ENCODE results near the gene MYO18B.

MYO18B gene

DNA sequence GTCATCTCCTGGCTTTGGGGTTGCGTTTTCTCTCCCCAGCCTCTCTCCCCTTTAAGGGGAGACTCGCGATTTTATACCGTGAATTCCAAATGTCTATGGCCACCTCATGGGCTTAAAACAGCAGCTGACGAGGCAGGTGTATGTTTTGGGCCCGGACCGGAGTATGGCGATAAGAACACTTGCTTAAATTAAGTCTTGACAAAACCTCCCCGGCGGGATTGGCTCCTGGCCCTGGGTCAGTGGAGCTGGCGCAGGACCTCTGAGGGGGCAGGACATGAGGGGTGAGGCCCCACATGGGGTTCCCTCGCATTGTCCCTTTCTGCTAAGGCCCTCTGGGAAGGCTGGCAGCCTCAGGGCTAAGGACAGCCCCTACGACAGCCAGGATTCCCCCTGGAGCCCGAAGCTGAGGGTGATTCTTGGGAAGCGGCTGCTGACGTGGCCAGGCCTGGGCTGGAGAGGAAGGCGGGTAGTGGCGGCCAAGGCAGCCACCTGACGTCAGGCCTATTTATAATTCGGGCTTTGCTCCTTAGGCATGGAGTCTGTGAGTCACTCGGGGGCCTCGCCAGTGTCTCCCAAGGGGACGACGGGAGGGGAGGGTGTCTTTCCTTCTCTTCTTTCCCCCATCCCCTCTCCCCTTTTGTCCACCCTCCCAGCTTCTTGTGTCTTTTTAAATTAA, 12.7 kb downstream of the MYO18B start:
- Histone ChIP-seq H3K4me3 (ENCODE audit: low read length) (no peak overlapping the region), H3K9ac (ENCODE audit: low read length) (no peak overlapping the region), H3K27ac (ENCODE audit: low read length) (no peak overlapping the region), H3K4me2 (ENCODE audit: low read length) (no peak overlapping the region), H2AFZ (ENCODE audit: low read depth, low read length) (no peak overlapping the region), H4K20me1 (ENCODE audit: insufficient read depth, low read length) (peaks cover 49% of the 10 kb centered on the region), H3K4me1 (ENCODE audit: low read length) (peaks cover 19% of the 10 kb centered on the region), H3K27me3 (ENCODE audit: low read depth, low read length) (no peaks in the 10 kb centered on the region), H3K79me2 (ENCODE audit: low read length) (peaks cover 93% of the 10 kb centered on the region), H3K9me3 (ENCODE audit: insufficient read depth, low read length) (no peaks in the 10 kb centered on the region), H3K36me3 (replicated peaks; ENCODE audit: low read depth, low read length) (peaks cover 51% of the 10 kb centered on the region)
- no peak for TF ChIP-seq CTCF (IDR thresholded peaks at IDR 0.05; ENCODE audit: low read depth, low read length)
- TF ChIP-seq EZH2phosphoT487 (IDR thresholded peaks at IDR 0.05; ENCODE audit: low read depth): no peak

DNA sequence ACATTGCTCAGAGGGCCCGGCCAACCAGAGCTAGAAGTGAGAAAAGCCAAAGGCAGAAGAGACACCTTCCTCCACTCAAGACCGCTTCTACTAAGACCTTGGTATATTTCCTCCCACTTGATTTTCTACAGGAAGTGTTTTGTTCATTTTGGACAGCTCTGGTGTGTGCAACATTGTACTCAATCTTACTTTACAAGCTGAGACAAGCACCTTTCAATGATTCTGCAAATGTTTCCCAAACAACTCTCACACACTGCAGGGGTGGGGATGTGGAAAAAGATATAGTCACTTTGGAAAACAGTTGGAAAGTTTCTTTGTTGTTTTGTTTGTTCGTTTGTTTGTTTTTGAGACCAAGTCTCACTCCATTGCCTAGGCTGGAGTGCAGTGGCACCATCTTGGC, 15.7 kb downstream of the MYO18B start:
- Histone ChIP-seq H3K27ac (ENCODE audit: low read length) (no peak overlapping the region), H2AFZ (ENCODE audit: low read depth, low read length) (no peak overlapping the region), H3K4me2 (ENCODE audit: low read length) (no peak overlapping the region), H3K4me3 (ENCODE audit: low read length) (no peak overlapping the region), H4K20me1 (ENCODE audit: insufficient read depth, low read length) (peaks cover 55% of the 10 kb centered on the region), H3K36me3 (replicated peaks; ENCODE audit: low read depth, low read length) (peaks cover 53% of the 10 kb centered on the region), H3K79me2 (ENCODE audit: low read length) (peaks cover 79% of the 10 kb centered on the region), H3K9ac (ENCODE audit: low read length) (no peak overlapping the region), H3K9me3 (ENCODE audit: insufficient read depth, low read length) (no peaks in the 10 kb centered on the region), H3K27me3 (ENCODE audit: low read depth, low read length) (no peaks in the 10 kb centered on the region), H3K4me1 (ENCODE audit: low read length) (peaks cover 5% of the 10 kb centered on the region; the same call in 1 of the 2 replicates)
- TF ChIP-seq CTCF (IDR thresholded peaks at IDR 0.05; ENCODE audit: low read depth, low read length) (no peak), EZH2phosphoT487 (IDR thresholded peaks at IDR 0.05; ENCODE audit: low read depth) (no peak)

GRCh38 chr22:25758316-25758715, 16.3 kb downstream of the MYO18B start:
- Histone ChIP-seq H3K4me1 (ENCODE audit: low read length) (peaks cover 5% of the 10 kb centered on the region; the same call in 1 of the 2 replicates), H3K9ac (ENCODE audit: low read length) (no peak overlapping the region), H3K4me3 (ENCODE audit: low read length) (no peak overlapping the region), H4K20me1 (ENCODE audit: insufficient read depth, low read length) (peaks cover 53% of the 10 kb centered on the region), H3K79me2 (ENCODE audit: low read length) (peaks cover 73% of the 10 kb centered on the region), H3K27me3 (ENCODE audit: low read depth, low read length) (no peaks in the 10 kb centered on the region), H2AFZ (ENCODE audit: low read depth, low read length) (no peak overlapping the region), H3K36me3 (replicated peaks; ENCODE audit: low read depth, low read length) (peaks cover 60% of the 10 kb centered on the region), H3K4me2 (ENCODE audit: low read length) (no peak overlapping the region), H3K27ac (ENCODE audit: low read length) (no peak overlapping the region), H3K9me3 (ENCODE audit: insufficient read depth, low read length) (no peaks in the 10 kb centered on the region)
- TF ChIP-seq EZH2phosphoT487 (IDR thresholded peaks at IDR 0.05; ENCODE audit: low read depth) (no peak), CTCF (IDR thresholded peaks at IDR 0.05; ENCODE audit: low read depth, low read length) (no peak)

DNA sequence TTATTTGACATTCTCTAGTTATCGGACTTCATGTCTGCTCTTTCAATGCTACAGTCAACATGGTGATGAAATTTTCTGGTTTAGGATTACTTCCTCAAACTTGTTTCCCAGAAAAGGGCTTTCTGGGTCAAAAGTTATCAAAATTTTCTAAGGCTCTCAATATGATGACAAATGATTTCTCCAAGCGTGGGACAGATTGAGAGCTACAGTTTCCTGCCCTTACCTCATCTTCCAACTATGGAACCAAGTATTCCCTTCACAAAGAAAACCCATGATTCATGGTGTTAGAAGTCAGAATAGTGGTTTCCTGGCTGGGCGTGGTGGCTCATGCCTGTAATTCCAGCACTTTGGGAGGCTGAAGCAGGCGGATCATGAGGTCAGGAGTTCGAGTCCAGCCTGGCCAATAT, 17.8 kb downstream of the MYO18B start:
- Histone ChIP-seq H3K9ac (ENCODE audit: low read length) (no peak overlapping the region), H3K27ac (ENCODE audit: low read length) (no peak overlapping the region), H4K20me1 (ENCODE audit: insufficient read depth, low read length) (peaks cover 38% of the 10 kb centered on the region), H3K79me2 (ENCODE audit: low read length) (peaks cover 58% of the 10 kb centered on the region), H3K36me3 (replicated peaks; ENCODE audit: low read depth, low read length) (peaks cover 61% of the 10 kb centered on the region), H3K4me1 (ENCODE audit: low read length) (peaks cover 5% of the 10 kb centered on the region; the same call in 1 of the 2 replicates), H3K9me3 (ENCODE audit: insufficient read depth, low read length) (no peaks in the 10 kb centered on the region), H2AFZ (ENCODE audit: low read depth, low read length) (no peak overlapping the region), H3K4me3 (ENCODE audit: low read length) (no peak overlapping the region), H3K4me2 (ENCODE audit: low read length) (no peak overlapping the region), H3K27me3 (ENCODE audit: low read depth, low read length) (no peaks in the 10 kb centered on the region)
- TF ChIP-seq CTCF (IDR thresholded peaks at IDR 0.05; ENCODE audit: low read depth, low read length): no peak
- no peak for TF ChIP-seq EZH2phosphoT487 (IDR thresholded peaks at IDR 0.05; ENCODE audit: low read depth)
